ENCODE measurements around the gene SAP30BP.

- TF ChIP-seq RXRA (IDR thresholded peaks at IDR 0.05) (no peak), TAF1 (conservative IDR thresholded peaks at IDR 0.05) (no peak), ATF3 (IDR thresholded peaks at IDR 0.05) (no peak), CTCF (IDR thresholded peaks at IDR 0.05; ENCODE audit: low read depth, low read length, missing input control) (no peak), MAX (IDR thresholded peaks at IDR 0.05) (no peak), REST (IDR thresholded peaks at IDR 0.05) (no peak), YY1 (IDR thresholded peaks at IDR 0.05) (no peak), HNF4A (conservative IDR thresholded peaks at IDR 0.05) (no peak), FOXA1 (IDR thresholded peaks at IDR 0.05) (no peak), FOXA2 (IDR thresholded peaks at IDR 0.05) (no peak), ZBTB33 (IDR thresholded peaks at IDR 0.05) (no peak), SP1 (IDR thresholded peaks at IDR 0.05) (no peak)
Measured at GRCh38 chr17:75672011-75672410, 4.9 kb downstream of the SAP30BP start.
